ENCODE measurements around the gene SGK1. TPM values are rescaled to one million over a fixed set of nuclear protein-coding genes. Genes with fewer than 3 reads are reported as not detected.

SGK1 gene
- total RNA-seq, 1 donor from 2014 or later: 6.3 TPM

DNA sequence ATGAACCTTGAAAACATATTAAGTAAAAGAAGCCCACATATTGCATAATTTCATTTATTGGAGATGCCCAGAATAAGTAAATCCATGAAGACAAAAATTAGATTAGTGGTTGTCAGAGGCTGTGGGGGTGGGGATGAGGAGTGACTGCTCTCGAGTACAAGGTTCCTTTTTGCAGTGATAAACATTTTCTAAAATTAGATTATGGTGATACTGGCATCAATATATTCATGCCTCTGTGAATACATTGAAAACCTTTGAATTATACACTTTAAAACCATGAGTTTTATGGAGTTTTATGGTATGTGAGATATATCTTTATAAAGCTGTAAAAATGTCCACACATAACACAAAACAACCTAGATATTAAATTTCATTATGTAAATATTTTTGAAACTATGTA is 189.8 kb downstream of the SGK1 start:
- Mint-ChIP-seq H3K27ac (ENCODE audit: unreplicated experiment) (no peak overlapping the region), H3K27me3 (ENCODE audit: unreplicated experiment) (no peaks in the 10 kb centered on the region), H3K4me1 (ENCODE audit: low read depth, unreplicated experiment) (no peaks in the 10 kb centered on the region), H3K4me3 (ENCODE audit: unreplicated experiment) (no peak overlapping the region), H3K9me3 (ENCODE audit: unreplicated experiment) (peaks cover 4% of the 10 kb centered on the region), H3K36me3 (ENCODE audit: unreplicated experiment) (no peaks in the 10 kb centered on the region)
- no peak for DNase-seq
- TF ChIP-seq, protein P1, sequence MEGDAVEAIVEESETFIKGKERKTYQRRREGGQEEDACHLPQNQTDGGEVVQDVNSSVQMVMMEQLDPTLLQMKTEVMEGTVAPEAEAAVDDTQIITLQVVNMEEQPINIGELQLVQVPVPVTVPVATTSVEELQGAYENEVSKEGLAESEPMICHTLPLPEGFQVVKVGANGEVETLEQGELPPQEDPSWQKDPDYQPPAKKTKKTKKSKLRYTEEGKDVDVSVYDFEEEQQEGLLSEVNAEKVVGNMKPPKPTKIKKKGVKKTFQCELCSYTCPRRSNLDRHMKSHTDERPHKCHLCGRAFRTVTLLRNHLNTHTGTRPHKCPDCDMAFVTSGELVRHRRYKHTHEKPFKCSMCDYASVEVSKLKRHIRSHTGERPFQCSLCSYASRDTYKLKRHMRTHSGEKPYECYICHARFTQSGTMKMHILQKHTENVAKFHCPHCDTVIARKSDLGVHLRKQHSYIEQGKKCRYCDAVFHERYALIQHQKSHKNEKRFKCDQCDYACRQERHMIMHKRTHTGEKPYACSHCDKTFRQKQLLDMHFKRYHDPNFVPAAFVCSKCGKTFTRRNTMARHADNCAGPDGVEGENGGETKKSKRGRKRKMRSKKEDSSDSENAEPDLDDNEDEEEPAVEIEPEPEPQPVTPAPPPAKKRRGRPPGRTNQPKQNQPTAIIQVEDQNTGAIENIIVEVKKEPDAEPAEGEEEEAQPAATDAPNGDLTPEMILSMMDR (IDR thresholded peaks at IDR 0.05; ENCODE audit: partially characterized antibody, unreplicated experiment): no peak

DNA sequence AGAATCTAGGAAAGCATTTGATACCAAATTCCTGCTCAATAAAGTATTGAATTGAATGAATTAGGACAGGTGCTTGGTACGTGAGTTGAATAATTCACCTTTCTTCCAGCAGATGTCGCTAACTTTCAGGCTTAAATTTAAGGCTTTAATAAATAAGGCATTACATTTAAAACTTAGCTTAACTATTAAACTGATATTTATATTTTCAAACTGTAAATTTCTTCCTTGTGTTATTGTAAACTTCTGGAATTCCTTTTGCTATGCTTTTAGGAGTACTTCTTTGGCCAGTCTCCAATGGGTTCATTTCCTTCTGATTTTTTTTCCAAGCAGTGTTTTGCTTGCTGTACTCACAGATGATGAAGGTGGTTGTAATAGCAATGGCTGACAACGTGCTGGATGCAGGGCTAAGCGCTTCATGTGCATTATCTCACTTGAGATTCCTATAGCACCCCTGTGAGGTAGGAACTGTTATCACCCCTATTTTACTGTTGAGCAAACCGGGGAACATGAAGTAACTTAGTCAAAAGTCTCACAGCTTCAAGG is 194.2 kb downstream of the SGK1 start:
- Mint-ChIP-seq H3K4me3 (ENCODE audit: unreplicated experiment) (no peak overlapping the region), H3K27me3 (ENCODE audit: unreplicated experiment) (no peaks in the 10 kb centered on the region), H3K4me1 (ENCODE audit: low read depth, unreplicated experiment) (no peaks in the 10 kb centered on the region), H3K9me3 (ENCODE audit: unreplicated experiment) (peaks cover 1% of the 10 kb centered on the region), H3K36me3 (ENCODE audit: unreplicated experiment) (no peaks in the 10 kb centered on the region), H3K27ac (ENCODE audit: unreplicated experiment) (no peak overlapping the region)
- TF ChIP-seq, protein P1 (IDR thresholded peaks at IDR 0.05; ENCODE audit: partially characterized antibody, unreplicated experiment): peak; percentile 84
- no peak for DNase-seq

DNA sequence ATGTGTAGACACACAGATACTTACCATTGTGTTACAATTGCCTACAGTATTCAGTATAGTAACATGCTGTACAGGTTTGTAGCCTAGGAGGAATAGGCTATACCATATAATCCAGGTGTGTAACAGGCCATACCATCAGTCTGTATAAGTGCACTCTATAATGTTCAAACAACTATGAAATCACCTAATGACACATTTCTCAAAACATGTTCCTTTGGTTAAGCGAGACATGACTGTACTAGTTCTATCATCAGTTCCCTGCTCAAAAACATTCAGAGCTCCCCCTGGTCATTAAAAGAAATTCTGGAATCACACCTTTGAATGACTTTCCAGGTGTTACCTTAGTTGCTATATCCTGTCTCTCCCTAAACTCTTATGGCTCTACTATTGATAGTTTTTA is 195.1 kb downstream of the SGK1 start:
- Mint-ChIP-seq H3K27me3 (ENCODE audit: unreplicated experiment) (peaks cover 3% of the 10 kb centered on the region), H3K4me3 (ENCODE audit: unreplicated experiment) (no peak overlapping the region), H3K27ac (ENCODE audit: unreplicated experiment) (no peak overlapping the region), H3K36me3 (ENCODE audit: unreplicated experiment) (no peaks in the 10 kb centered on the region), H3K4me1 (ENCODE audit: low read depth, unreplicated experiment) (peaks cover 4% of the 10 kb centered on the region), H3K9me3 (ENCODE audit: unreplicated experiment) (peaks cover 1% of the 10 kb centered on the region)
- DNase-seq: no peak
- TF ChIP-seq, protein P1 (IDR thresholded peaks at IDR 0.05; ENCODE audit: partially characterized antibody, unreplicated experiment): no peak

DNA sequence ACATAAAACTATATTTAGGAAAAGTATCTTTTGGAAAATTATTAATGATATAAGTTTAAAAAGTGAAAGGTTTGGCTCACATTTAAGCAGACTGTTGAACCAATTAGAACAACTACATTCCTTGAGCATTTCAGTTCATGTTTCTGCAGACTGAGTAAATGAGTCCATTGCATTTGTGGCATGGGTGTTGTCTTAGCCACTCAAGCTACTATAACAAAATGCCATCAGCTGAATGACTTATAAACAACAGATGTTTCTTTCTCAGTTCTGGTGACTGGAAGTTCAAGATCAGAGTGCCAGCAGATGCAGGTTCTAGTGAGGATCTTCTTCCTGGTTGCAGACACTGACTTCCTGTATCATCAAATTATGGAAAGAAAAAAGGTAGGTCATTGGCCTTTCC is 198.4 kb downstream of the SGK1 start:
- DNase-seq: no peak
- H3K4me3 Mint-ChIP-seq (ENCODE audit: unreplicated experiment): no peak overlapping the region
- no peaks in the 10 kb centered on the region for H3K36me3 Mint-ChIP-seq (ENCODE audit: unreplicated experiment)
- H3K27me3 Mint-ChIP-seq (ENCODE audit: unreplicated experiment): peaks cover 3% of the 10 kb centered on the region
- TF ChIP-seq, protein P1 (IDR thresholded peaks at IDR 0.05; ENCODE audit: partially characterized antibody, unreplicated experiment): no peak
- peaks cover 3% of the 10 kb centered on the region for H3K9me3 Mint-ChIP-seq (ENCODE audit: unreplicated experiment)
- peaks cover 11% of the 10 kb centered on the region for H3K4me1 Mint-ChIP-seq (ENCODE audit: low read depth, unreplicated experiment)
- no peak overlapping the region for H3K27ac Mint-ChIP-seq (ENCODE audit: unreplicated experiment)
